K562 (cell line): Measurements from ENCODE around the gene SPHK1. TPM values are rescaled to one million over a fixed set of nuclear protein-coding genes. Genes with fewer than 3 reads are reported as not detected.

Experiments used
- MAZ ChIP-seq, 2 experiments: fragments of 450-650 bp in 1 of 2; sonication (generic) in 1 of 2; formaldehyde crosslinking; IDR thresholded peaks in 1 of 2; conservative IDR thresholded peaks in 1 of 2; 2 replicates each; pipeline versions ENCODE4 v1.4.0 to v1.5.0; 2020; ENCODE audit warnings: mild to moderate bottlenecking in 1 of 2, missing genetic modification reagents in 1 of 2
- NEUROD1 ChIP-seq: fragments of 150-350 bp; IDR thresholded peaks from 2 replicates; pipeline ENCODE4 v1.6.1; 2014; ENCODE audit warnings: borderline replicate concordance, low read length, low read depth; ENCODE audit not compliant: partially characterized antibody
- SLC30A9 ChIP-seq: fragments of 250-450 bp; sonication (Bioruptor Pico); IDR thresholded peaks from 2 replicates; pipeline ENCODE4 v1.8.0; 2022; ENCODE audit warnings: mild to moderate bottlenecking, moderate library complexity
- TBP ChIP-seq: optimal IDR thresholded peaks from 2 replicates; pipeline ENCODE3; 2011; ENCODE audit warnings: low read depth, low read length, improper control_type of control experiment
- polyA plus RNA-seq, 8 experiments: library from polyadenylated mRNA; depleted of rRNA in 4 of 8; stranded (reverse) in 5 of 8; unstranded in 3 of 8; fragments of >200 nt; fragmentation: Nextera tagmentation in 2 of 8; fragmentation: Illumina TruSeq in 1 of 8; extraction: Ambion mirVana in 2 of 8; extraction: Trizol in 1 of 8; gene quantifications; 2 replicates each; pipeline versions ENCODE4 v1.2.1 to v1.2.3, GENCODE V29; 2011 to 2014; ENCODE audit warnings: inconsistent platforms in 1 of 8, missing spikeins in 1 of 8
- total RNA-seq, 7 experiments: library from RNA; depleted of rRNA in 6 of 7; stranded (reverse); fragments of >200 nt in 6 of 7; fragmentation: Illumina TruSeq in 2 of 7; extraction: Trizol in 2 of 7; gene quantifications; 2 replicates each; pipeline versions ENCODE4 v1.2.1 to v1.2.3, GENCODE V29; 2011 to 2021; ENCODE audit warnings: low replicate concordance in 1 of 7
- TF ChIP-seq, protein P1 (sequence below): sonication (generic); formaldehyde crosslinking; IDR thresholded peaks from 2 replicates; pipeline ENCODE4 v1.8.1; 2023; ENCODE audit warnings: mild to moderate bottlenecking, missing genetic modification reagents

SPHK1 gene
- total and polyA plus RNA-seq, 9 of the 15 experiments (the other 6 are each of a cell fraction or from before 2014, with no cell fraction given), result 0.21 to 60.3 (median 14.5) TPM

- TF ChIP-seq SLC30A9 (CRISPR knock-in tag), result no peak
- TF ChIP-seq TBP, result peak; percentile 71
- no peak for TF ChIP-seq NEUROD1
- TF ChIP-seq MAZ (CRISPR knock-in tag; conservative IDR thresholded peaks at IDR 0.05 in 1 of 2, IDR thresholded peaks at IDR 0.05 in 1 of 2), result peak; percentile 73 to 87
- TF ChIP-seq, protein P1, sequence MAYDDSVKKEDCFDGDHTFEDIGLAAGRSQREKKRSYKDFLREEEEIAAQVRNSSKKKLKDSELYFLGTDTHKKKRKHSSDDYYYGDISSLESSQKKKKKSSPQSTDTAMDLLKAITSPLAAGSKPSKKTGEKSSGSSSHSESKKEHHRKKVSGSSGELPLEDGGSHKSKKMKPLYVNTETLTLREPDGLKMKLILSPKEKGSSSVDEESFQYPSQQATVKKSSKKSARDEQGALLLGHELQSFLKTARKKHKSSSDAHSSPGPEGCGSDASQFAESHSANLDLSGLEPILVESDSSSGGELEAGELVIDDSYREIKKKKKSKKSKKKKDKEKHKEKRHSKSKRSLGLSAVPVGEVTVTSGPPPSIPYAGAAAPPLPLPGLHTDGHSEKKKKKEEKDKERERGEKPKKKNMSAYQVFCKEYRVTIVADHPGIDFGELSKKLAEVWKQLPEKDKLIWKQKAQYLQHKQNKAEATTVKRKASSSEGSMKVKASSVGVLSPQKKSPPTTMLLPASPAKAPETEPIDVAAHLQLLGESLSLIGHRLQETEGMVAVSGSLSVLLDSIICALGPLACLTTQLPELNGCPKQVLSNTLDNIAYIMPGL (CRISPR knock-in tag), result peak; percentile 96
These were observed 1.7 kb downstream of the SPHK1 start (continued) for GRCh38 chr17:76385892-76386786.
